Ovary (tissue), 9 donors: ENCODE measurements around the gene WDR43. TPM values are rescaled to one million over a fixed set of nuclear protein-coding genes. Genes with fewer than 3 reads are reported as not detected.
A peak's percentile ranks its signal among the peaks of the same experiment; 100 is the strongest.

Source experiments
- DNase-seq, 5 donors: peaks; one replicate each; pipeline ENCODE4 v3.0.0-alpha.2; 2019 to 2020
- H3K27ac ChIP-seq, 2 donors: fragments of 200-600 bp; one replicate each; pipeline versions ENCODE4 v1.5.1 to v1.8.0; 2019 to 2022
- H3K27me3 ChIP-seq: fragments of 200-600 bp; one replicate; pipeline ENCODE4 v1.8.0; 2022
- H3K36me3 ChIP-seq: fragments of 200-600 bp; sonication (generic); one replicate; pipeline ENCODE4 v1.5.1; 2019
- H3K4me1 ChIP-seq: one replicate; pipeline ENCODE4 v1.8.1; 2013; ENCODE audit warnings: mild to moderate bottlenecking, moderate library complexity; ENCODE audit not compliant: insufficient read depth
- H3K4me3 ChIP-seq: fragments of 200-600 bp; sonication (generic); one replicate; pipeline ENCODE4 v1.5.1; 2017
- H3K9me3 ChIP-seq, 2 donors: fragments of 200-600 bp in 1 of 2; sonication (generic) in 1 of 2; one replicate each; pipeline versions ENCODE4 v1.5.1 to v1.8.1; 2013 to 2019; ENCODE audit warnings: mild to moderate bottlenecking in 1 of 2, moderate library complexity in 1 of 2
- CTCF ChIP-seq, 3 donors: fragments of 450-650 bp in 2 of 3; fragments of 200-600 bp in 1 of 3; IDR thresholded peaks; one replicate each; pipeline versions ENCODE4 v1.5.1 to v1.8.0; 2016 to 2022; ENCODE audit warnings: antibody characterized with exemption in 3 of 3, mild to moderate bottlenecking in 1 of 3
- EP300 ChIP-seq: sonication (generic); formaldehyde crosslinking; IDR thresholded peaks from one replicate; pipeline ENCODE4 v1.6.1; 2017; ENCODE audit warnings: antibody characterized with exemption
- POLR2A ChIP-seq: fragments of 450-650 bp; IDR thresholded peaks from one replicate; pipeline ENCODE4 v1.6.1; 2017; ENCODE audit warnings: antibody characterized with exemption, mild to moderate bottlenecking, moderate library complexity
- WGBS, 3 donors: extraction: QIAGEN DNeasy Blood & Tissue Kit in 1 of 3; methylation state at CpG; one replicate each; pipeline versions ENCODE4 v1.1.5 to v1.1.7; 2013 to 2017; 5-methylcytosine and 5-hydroxymethylcytosine counted together
- intact Hi-C, 4 donors: fragments of 100-400 bp; cut with DNase I; formaldehyde crosslinking; loops; one replicate each; pipeline versions ENCODE4 v1.11.0 to v1.15.1; 2022 to 2023
- polyA plus RNA-seq, 2 donors: library from polyadenylated mRNA; stranded (reverse); fragments of 200-250 nt in 1 of 2; fragments of 350-450 nt in 1 of 2; fragmentation: Illumina TruSeq in 1 of 2; extraction: RNeasy Lipid Tissue Mini Kit (QIAGEN cat#74804) in 1 of 2; gene quantifications; one replicate each; pipeline ENCODE4 v1.2.3, GENCODE V29; 2013 to 2014
- total RNA-seq, 7 donors: library from RNA; depleted of rRNA in 2 of 7; stranded (reverse); fragments of >200 nt in 2 of 7; fragmentation: NEBNext Ultra II Directional in 3 of 7; extraction: Animal tissue kit (Norgen Biotek cat#: 25700) in 3 of 7; gene quantifications; one replicate each; pipeline versions ENCODE4 v1.1.0 to v1.2.4, GENCODE V29; 2016 to 2023
- donor health status: DM: no; HTN: no; CAD: no; lungs with moderate emphysema.
- donor health status: DM: no; HTN: no; CAD: no.
- donor health status: Bipolar disorder and iron deficiency.
- donor health status: DM: yes; HTN: yes; CAD: no.
- donor health status: DM: no; HTN: no; CAD: no.
- donor health status: DM: yes; HTN: yes; CAD: no.

The WDR43 gene
- total and polyA plus RNA-seq, 9 donors = 14.0 to 63.5 (median 43.5) TPM

GRCh38 chr2:28893488-28893887 lies 979 bp upstream of the WDR43 start:
- Histone ChIP-seq H3K4me1 (peaks cover 4% of the 10 kb centered on the region), H3K36me3 (no peaks in the 10 kb centered on the region), H3K9me3 (no peaks in the 10 kb centered on the region), H3K4me3 (no peak overlapping the region), H3K27me3 (no peaks in the 10 kb centered on the region), H3K27ac (no peak overlapping the region)
- peak; percentile 11 to 60 (median 56) for DNase-seq
- intact Hi-C loops = no loop called here
- TF ChIP-seq POLR2A = no peak
- no peak for TF ChIP-seq CTCF (IDR thresholded peaks at IDR 0.05)
- no peak for TF ChIP-seq EP300
- WGBS, 3 donors = 90 to 94% (median 94%) methylated on average over 21 of the region's 21 CpGs

GRCh38 chr2:28895189-28895893 lies 874 bp downstream of the WDR43 start:
- peak overlapping the region; percentile 62 to 75 for H3K27ac ChIP-seq
- no peaks in the 10 kb centered on the region for H3K36me3 ChIP-seq
- 0 to 1% (median 1%) methylated on average over 19 of the region's 19 CpGs for WGBS, 3 donors
- H3K9me3 ChIP-seq = no peaks in the 10 kb centered on the region
- DNase-seq = peak in 3 of 5 donors; percentile 31 to 56 (median 50)
- intact Hi-C loops = no loop called here
- TF ChIP-seq EP300 (no peak), CTCF (IDR thresholded peaks at IDR 0.05) (no peak), POLR2A (no peak)
- H3K27me3 ChIP-seq = no peaks in the 10 kb centered on the region
- H3K4me3 ChIP-seq = peak overlapping the region; percentile 98
- H3K4me1 ChIP-seq = peaks cover 4% of the 10 kb centered on the region

GRCh38 chr2:28896906-28897305 lies 2.4 kb downstream of the WDR43 start:
- WGBS, 3 donors = 31 to 70% (median 66%) methylated on average over 2 of the region's 2 CpGs
- Histone ChIP-seq H3K9me3 (no peaks in the 10 kb centered on the region), H3K36me3 (no peaks in the 10 kb centered on the region), H3K4me1 (peaks cover 4% of the 10 kb centered on the region), H3K27ac (no peak overlapping the region), H3K4me3 (no peak overlapping the region), H3K27me3 (no peaks in the 10 kb centered on the region)
- DNase-seq = no peak
- intact Hi-C loops = no loop called here
- no peak for TF ChIP-seq POLR2A
- no peak for TF ChIP-seq CTCF (IDR thresholded peaks at IDR 0.05)
- no peak for TF ChIP-seq EP300

- Histone ChIP-seq H3K27ac (no peak overlapping the region), H3K4me1 (peaks cover 4% of the 10 kb centered on the region), H3K9me3 (no peaks in the 10 kb centered on the region), H3K36me3 (no peaks in the 10 kb centered on the region), H3K27me3 (no peaks in the 10 kb centered on the region), H3K4me3 (no peak overlapping the region)
- intact Hi-C loops = no loop called here
- TF ChIP-seq POLR2A (no peak), EP300 (no peak), CTCF (IDR thresholded peaks at IDR 0.05) (no peak)
- DNase-seq = no peak
- 55 to 61% (median 56%) methylated on average over 1 of the region's 1 CpG for WGBS, 3 donors
These were observed 3.6 kb downstream of the WDR43 start for GRCh38 chr2:28898048-28898447.
